Vagina (tissue), 2 donors: ENCODE data around the gene ALK. TPM values are rescaled to one million over a fixed set of nuclear protein-coding genes. Genes with fewer than 3 reads are reported as not detected.

Experiments
- DNase-seq, 2 donors: peaks; one replicate each; pipeline ENCODE4 v3.0.0-alpha.2; 2017; ENCODE audit errors: extremely low spot score in 2 of 2
- H3K27ac ChIP-seq: fragments of 200-600 bp; sonication (generic); one replicate; pipeline ENCODE4 v1.5.1; 2019
- H3K27me3 ChIP-seq: fragments of 200-600 bp; sonication (generic); one replicate; pipeline ENCODE4 v1.5.1; 2019
- H3K36me3 ChIP-seq, 2 donors: fragments of 200-600 bp; sonication (generic); one replicate each; pipeline ENCODE4 v1.5.1; 2017 to 2019
- H3K4me1 ChIP-seq: fragments of 200-600 bp; sonication (generic); one replicate; pipeline ENCODE4 v1.5.1; 2019
- H3K4me3 ChIP-seq, 2 donors: fragments of 200-600 bp; sonication (generic); 1 replicate in 1 of 2; 2 replicates in 1 of 2; pipeline ENCODE4 v1.5.1; 2016 to 2019
- H3K9me3 ChIP-seq: fragments of 200-600 bp; sonication (generic); one replicate; pipeline ENCODE4 v1.5.1; 2019
- CTCF ChIP-seq, 3 experiments: fragments of 450-650 bp in 2 of 3; fragments of 200-600 bp in 1 of 3; sonication (generic) in 1 of 3; IDR thresholded peaks; one replicate each; pipeline ENCODE4 v1.5.1; 2017 to 2019; ENCODE audit warnings: antibody characterized with exemption in 3 of 3, mild to moderate bottlenecking in 2 of 3, moderate library complexity in 2 of 3
- POLR2A ChIP-seq, 2 donors: fragments of 450-650 bp; IDR thresholded peaks; one replicate each; pipeline ENCODE4 v1.6.1; 2017; ENCODE audit warnings: antibody characterized with exemption in 2 of 2, mild to moderate bottlenecking in 2 of 2, moderate library complexity in 2 of 2
- POLR2AphosphoS5 ChIP-seq, 2 donors: sonication (generic); formaldehyde crosslinking; IDR thresholded peaks; one replicate each; pipeline ENCODE4 v1.9.0; 2017; ENCODE audit warnings: antibody characterized with exemption in 2 of 2, mild to moderate bottlenecking in 2 of 2, low read depth in 1 of 2; ENCODE audit not compliant: insufficient read depth in 1 of 2
- intact Hi-C: fragments of 100-400 bp; cut with DNase I; formaldehyde crosslinking; loops from one replicate; pipeline ENCODE4 v1.15.1; 2023
- total RNA-seq: library from RNA; depleted of rRNA; stranded (reverse); fragments of >200 nt; gene quantifications from one replicate; pipeline ENCODE4 v1.2.3, GENCODE V29; 2016

ALK gene
- total RNA-seq, 1 donor from 2014 or later, result 0.74 TPM

DNA sequence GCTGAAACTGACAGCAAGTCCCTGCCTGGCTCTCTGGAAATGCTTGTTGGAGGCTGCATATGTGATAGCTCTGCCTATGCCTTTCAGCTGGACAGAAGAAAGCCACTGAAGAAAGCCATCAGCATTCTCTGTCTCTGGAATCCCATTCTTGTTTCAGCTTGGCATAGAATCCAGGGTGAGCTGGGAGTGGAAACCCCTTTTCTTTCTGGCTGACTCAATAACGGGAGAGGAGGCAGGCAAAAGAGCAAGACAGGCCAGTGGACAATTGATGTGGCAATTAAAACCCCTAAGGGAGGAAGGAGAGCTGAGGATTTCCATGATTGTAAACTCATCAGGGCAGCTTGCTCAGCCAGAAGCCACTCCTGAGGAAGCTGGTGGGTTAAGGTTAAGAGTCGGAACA, 598.1 kb downstream of the ALK start:
- H3K4me3 ChIP-seq, result no peak overlapping the region
- no peaks in the 10 kb centered on the region for H3K9me3 ChIP-seq
- H3K36me3 ChIP-seq, result no peaks in the 10 kb centered on the region
- H3K27me3 ChIP-seq, result no peaks in the 10 kb centered on the region
- intact Hi-C loops, result no loop called here
- H3K4me1 ChIP-seq, result no peaks in the 10 kb centered on the region
- no peak for DNase-seq
- no peak for TF ChIP-seq POLR2A (IDR thresholded peaks at IDR 0.05)
- no peak for TF ChIP-seq POLR2AphosphoS5 (IDR thresholded peaks at IDR 0.05; ENCODE audit: insufficient read depth in 1 of 2, low read depth in 1 of 2)
- no peak for TF ChIP-seq CTCF (IDR thresholded peaks at IDR 0.05)
- H3K27ac ChIP-seq, result no peak overlapping the region

- Histone ChIP-seq H3K36me3 (no peaks in the 10 kb centered on the region), H3K27me3 (no peaks in the 10 kb centered on the region), H3K9me3 (no peaks in the 10 kb centered on the region), H3K4me3 (no peak overlapping the region), H3K4me1 (no peaks in the 10 kb centered on the region), H3K27ac (no peak overlapping the region)
- intact Hi-C loops, result no loop called here
- DNase-seq, result no peak
- no peak for TF ChIP-seq CTCF (IDR thresholded peaks at IDR 0.05)
- TF ChIP-seq POLR2AphosphoS5 (IDR thresholded peaks at IDR 0.05; ENCODE audit: insufficient read depth in 1 of 2, low read depth in 1 of 2), result no peak
- no peak for TF ChIP-seq POLR2A (IDR thresholded peaks at IDR 0.05)
Measured at GRCh38 chr2:29322011-29322410, 599.4 kb downstream of the ALK start.

DNA sequence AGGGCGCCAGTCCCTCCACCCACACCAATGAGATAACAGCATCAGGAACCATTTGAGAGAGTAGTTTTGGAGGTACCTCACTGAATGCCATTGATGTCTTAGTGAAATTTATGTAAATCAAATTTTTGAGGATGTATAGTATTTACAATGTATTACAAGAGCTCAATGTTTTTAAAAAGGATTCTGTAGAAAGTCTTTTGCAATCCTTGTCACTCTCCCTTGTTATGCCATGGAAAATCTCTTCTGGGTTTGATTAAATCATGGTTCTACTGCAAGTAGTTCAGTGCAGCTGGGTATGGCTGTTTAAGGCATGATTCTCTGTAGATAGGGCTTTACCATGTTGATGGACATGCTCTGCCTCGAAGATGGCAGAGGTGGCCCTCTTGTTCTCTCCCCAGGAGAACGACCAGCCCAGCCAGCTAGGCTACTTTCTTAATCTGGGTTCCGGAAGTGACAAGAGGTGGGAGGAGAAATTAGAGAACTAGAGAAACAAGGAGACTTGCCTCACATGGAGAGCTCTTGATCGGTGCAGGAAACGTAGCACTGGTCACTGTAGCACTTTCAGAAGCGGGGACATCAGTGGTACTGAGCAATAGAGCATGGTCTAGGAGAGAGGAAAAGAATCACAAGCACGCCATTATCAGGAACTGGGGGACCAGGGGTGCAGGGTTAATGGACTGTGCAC, 603.4 kb downstream of the ALK start:
- H3K9me3 ChIP-seq, result no peaks in the 10 kb centered on the region
- no peak overlapping the region for H3K4me3 ChIP-seq
- H3K36me3 ChIP-seq, result no peaks in the 10 kb centered on the region
- peaks cover 5% of the 10 kb centered on the region for H3K4me1 ChIP-seq
- no peak overlapping the region for H3K27ac ChIP-seq
- TF ChIP-seq POLR2AphosphoS5 (IDR thresholded peaks at IDR 0.05; ENCODE audit: insufficient read depth in 1 of 2, low read depth in 1 of 2) (no peak), CTCF (IDR thresholded peaks at IDR 0.05) (no peak), POLR2A (IDR thresholded peaks at IDR 0.05) (no peak)
- DNase-seq, result no peak
- no peaks in the 10 kb centered on the region for H3K27me3 ChIP-seq
- intact Hi-C loops, result no loop called here

GRCh38 chr2:29317077-29317517, 604.3 kb downstream of the ALK start:
- DNase-seq, result no peak
- no peak for TF ChIP-seq POLR2AphosphoS5 (IDR thresholded peaks at IDR 0.05; ENCODE audit: insufficient read depth in 1 of 2, low read depth in 1 of 2)
- TF ChIP-seq POLR2A (IDR thresholded peaks at IDR 0.05), result no peak
- TF ChIP-seq CTCF (IDR thresholded peaks at IDR 0.05), result no peak
- H3K27ac ChIP-seq, result no peak overlapping the region
- H3K36me3 ChIP-seq, result no peaks in the 10 kb centered on the region
- intact Hi-C loops, result no loop called here
- H3K9me3 ChIP-seq, result no peaks in the 10 kb centered on the region
- no peak overlapping the region for H3K4me3 ChIP-seq
- no peaks in the 10 kb centered on the region for H3K27me3 ChIP-seq
- H3K4me1 ChIP-seq, result peaks cover 5% of the 10 kb centered on the region

- intact Hi-C loops, result no loop called here
- no peak for DNase-seq
- no peak overlapping the region for H3K27ac ChIP-seq
- peaks cover 5% of the 10 kb centered on the region for H3K4me1 ChIP-seq
- no peaks in the 10 kb centered on the region for H3K9me3 ChIP-seq
- H3K4me3 ChIP-seq, result no peak overlapping the region
- TF ChIP-seq POLR2AphosphoS5 (IDR thresholded peaks at IDR 0.05; ENCODE audit: insufficient read depth in 1 of 2, low read depth in 1 of 2), result no peak
- no peaks in the 10 kb centered on the region for H3K27me3 ChIP-seq
- H3K36me3 ChIP-seq, result no peaks in the 10 kb centered on the region
Measured at GRCh38 chr2:29314816-29315571, 606.4 kb downstream of the ALK start.
